HTR-8/SVneo (cell line): ENCODE measurements around the gene ANHX.
"Not testable (repeated sequence)": the region's sequence is repeated elsewhere in the genome, so short reads cannot be mapped to it uniquely, and the experiment has no call there.

Experiments used
- DNase-seq: peaks from one replicate; pipeline ENCODE4 v3.0.0; 2011; ENCODE audit warnings: low spot score, mixed read lengths; ENCODE audit not compliant: insufficient read length
- FAIRE-seq: peaks from 2 replicates; lab custom pipeline; 2011; peaks lifted over from hg19 to GRCh38; lab: Jason Lieb, UNC

Gene ANHX

GRCh38 chr12:133235401-133236112 lies at the start of gene ANHX:
TSS of gene ANHX (minus strand) at chr12:133235877. CDS start at chr12:133234356, 1,521 bp downstream.
- no peak for DNase-seq

DNA sequence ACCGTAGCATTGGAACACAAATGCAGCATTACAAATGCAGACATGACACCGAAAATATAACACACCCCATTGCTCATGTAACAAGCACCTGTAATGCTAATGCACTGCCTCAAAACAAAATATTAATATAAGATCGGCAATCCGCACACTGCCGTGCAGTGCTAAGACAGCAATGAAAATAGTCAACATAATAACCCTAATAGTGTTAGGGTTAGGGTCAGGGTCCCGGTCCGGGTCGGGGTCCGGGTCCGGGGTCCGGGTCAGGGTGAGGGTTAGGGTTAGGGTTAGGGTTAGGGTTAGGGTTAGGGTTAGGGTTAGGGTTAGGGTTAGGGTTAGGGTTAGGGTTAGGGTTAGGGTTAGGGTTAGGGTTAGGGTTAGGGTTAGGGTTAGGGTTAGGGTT lies 29.0 kb upstream of the ANHX start:
- not testable (repeated sequence) for FAIRE-seq, DNase-seq

More at GRCh38 chr12:133235401-133236112, at the start of gene ANHX:
- no peak for FAIRE-seq

DNA sequence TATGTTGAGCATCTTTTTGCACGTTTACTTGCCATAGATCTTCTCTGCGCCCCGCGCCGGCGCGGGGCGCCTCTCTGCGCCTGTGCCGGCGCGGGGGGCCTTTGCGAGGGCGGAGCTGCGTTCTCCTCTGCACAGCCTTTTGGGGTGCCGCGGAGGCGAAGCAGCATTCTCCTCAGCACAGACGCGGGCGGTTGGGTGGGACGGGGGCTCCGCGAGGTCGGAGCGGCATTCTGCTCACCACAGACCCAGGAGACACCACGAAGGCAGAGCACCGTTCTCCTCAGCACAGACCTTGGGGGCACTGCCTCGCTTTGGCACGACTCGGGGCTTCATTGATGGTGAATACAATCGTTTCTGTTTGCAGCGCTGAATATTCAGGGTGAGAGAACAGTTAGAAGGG lies 28.5 kb upstream of the ANHX start:
- no peak for FAIRE-seq
- no peak for DNase-seq

DNA sequence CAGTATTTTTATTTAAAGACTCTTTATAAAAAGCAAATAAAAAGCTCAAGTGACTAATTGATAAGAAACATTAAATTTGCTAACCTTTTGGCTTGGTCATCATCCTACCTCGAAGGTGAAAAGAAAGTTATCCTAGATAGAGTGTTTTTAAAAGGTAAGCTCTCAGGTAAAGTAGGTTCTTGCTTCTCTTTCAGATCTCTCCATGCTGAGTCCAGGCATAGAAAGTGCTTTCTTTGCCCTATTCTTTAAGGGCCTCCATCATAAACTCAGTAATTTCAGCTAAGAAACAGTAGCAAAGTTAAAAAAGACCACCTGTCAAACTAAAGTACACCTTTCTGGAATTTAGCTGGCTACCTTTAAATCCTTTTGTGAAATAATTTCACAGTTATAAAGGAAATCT lies 20.6 kb upstream of the ANHX start:
- DNase-seq = no peak
- no peak for FAIRE-seq

GRCh38 chr12:133255833-133256232 lies 20.2 kb upstream of the ANHX start:
- DNase-seq = not testable (repeated sequence)
- peak; percentile 31 for FAIRE-seq

GRCh38 chr12:133251732-133252131 lies 16.1 kb upstream of the ANHX start:
- FAIRE-seq = no peak

GRCh38 chr12:133236556-133236955 lies 879 bp upstream of the ANHX start:
- DNase-seq (no peak), FAIRE-seq (no peak)

More at GRCh38 chr12:133251732-133252131, 16.1 kb upstream of the ANHX start:
- no peak for DNase-seq

DNA sequence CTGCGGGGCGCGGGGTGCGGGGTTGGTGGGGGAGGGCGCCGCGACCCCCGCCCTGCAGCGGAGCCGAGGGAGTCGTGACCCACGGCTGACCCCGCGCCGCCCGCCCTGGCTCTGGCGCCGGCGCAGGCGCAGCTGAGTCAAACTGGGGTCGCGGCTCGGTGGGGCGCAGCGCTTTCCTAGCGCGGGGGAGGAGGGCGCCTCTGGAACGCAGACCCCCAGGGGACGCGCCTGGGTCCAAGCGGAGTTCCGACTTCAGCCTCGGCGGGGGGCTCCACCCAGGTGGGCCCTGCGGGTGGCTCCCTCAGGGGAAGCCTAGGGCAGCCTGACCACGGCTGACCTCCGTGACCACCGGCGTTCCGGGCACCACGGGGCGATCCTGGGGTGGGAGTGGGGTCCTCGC lies 467 bp upstream of the ANHX start:
- no peak for FAIRE-seq
- no peak for DNase-seq

DNA sequence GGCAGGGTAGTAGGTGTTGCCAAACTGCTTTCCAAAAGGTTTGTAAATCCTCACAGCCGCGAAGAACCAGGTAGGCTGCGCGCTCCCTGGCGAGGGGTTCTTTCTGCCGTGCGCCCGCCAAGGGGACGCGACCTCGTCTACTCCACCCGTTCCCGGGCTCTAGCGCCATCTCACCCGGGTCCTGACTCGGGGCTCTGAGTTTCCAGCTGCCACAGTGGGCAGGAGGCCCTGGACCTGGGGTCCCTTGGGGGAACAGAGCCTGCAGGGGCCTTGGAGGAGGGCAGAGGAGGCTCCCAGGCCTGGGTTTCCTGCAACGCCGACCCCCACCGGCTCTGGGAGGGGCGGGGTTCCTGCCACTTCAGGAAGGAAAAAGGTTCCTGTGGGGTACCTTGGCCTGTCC lies 706 bp downstream of the ANHX start:
- no peak for FAIRE-seq

DNA sequence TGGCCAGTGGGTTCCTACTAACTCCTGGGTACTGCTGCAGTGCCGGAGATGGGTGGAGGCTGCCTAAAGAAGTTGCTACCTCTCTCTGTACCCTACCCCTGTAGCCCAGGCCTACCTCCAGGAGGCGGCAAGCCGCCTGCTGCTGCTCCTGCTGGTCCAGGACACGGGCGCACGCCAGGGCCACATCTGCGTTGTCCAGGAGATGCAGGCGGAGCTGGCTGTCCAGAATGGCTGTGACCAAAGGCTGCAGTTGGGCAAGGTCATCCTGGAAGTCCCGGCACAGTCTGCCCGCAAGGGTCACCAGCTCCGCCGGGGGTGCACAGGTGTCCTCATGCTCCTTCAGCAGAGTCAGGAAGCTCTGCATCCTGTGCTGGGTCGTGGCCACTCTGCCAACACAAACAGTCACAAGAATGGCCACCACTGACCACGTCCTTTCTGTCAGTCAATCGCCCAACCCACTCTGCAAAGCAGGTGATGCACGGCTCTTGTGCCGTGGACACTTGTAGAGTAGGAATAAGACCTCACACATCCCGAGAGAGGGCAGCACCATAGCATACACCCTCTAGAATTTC lies 1.6 kb downstream of the ANHX start:
- FAIRE-seq (no peak), DNase-seq (no peak)

More for the DNA sequence above, 706 bp downstream of the ANHX start:
- no peak for DNase-seq

- DNase-seq = no peak
Measured at GRCh38 chr12:133233006-133233405, 2.7 kb downstream of the ANHX start.

GRCh38 chr12:133231001-133231400 lies 4.7 kb downstream of the ANHX start:
- no peak for DNase-seq
- FAIRE-seq = no peak

More at GRCh38 chr12:133233006-133233405, 2.7 kb downstream of the ANHX start:
- no peak for FAIRE-seq

DNA sequence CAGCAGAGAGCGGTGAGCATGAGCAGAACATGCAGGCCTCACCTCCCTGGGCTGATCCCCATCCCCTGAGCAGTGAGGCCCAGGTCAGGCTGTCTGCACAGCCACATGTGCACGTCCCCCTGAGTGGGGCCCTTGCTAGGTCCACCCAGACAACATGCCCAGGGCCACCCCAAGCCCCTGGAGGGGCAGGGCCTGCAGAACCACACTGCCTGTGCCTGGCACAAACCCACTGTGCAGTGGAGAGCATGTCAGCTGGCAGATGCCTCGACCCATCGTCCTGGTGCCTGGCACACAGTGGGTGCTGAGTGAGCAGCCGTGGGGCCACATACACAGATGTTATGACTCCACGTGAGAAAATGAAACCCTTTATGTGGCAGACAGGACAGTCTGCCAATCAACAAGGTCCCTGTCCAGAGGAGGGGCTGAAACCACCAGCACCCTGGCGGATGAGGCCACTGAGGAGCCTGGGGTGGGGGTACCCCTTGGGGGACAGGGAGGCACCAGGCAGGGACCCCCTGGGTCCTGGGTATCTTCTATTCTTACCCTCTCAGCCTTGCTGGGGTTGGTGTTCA lies 8.3 kb downstream of the ANHX start:
- FAIRE-seq (no peak), DNase-seq (no peak)

DNA sequence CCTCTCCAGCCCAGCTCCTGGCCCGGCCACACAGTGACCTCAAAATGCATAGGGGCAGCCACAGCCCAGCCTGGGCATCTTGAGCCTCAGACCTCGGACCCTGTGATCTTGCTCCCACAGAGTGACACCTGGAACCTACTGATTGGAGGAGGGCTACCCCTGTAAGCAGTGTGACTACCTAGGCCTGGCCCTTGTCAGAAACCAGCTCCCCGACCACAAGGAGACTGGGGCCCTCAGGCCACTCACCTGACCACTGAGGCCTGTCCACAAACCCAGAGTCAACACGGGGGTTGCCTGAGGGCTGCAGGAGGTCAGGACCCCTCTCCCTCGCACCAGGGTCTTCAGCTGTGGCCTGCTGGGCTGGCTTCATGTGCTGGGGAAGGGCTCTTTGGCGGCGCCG lies 9.0 kb downstream of the ANHX start:
- DNase-seq (no peak), FAIRE-seq (no peak)

DNA sequence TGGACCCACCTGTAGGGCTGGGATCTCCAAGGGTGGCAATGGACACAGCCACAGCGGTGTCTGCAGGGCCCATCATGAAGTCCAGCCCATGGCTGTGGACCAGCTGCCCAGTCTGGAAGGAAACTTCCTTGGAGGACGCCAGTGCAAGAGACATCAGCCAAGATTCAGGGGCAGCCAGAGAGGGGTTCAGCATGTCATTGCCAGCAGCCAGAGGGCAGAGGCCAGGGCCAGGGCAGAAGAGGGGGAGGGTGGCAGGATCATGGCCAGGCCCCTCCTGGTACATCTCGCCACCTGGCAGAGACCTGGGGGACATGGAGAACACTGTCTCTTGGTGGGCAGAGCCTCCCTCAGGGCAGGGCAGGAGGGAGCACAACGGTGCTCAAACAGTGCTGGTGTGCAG lies 10.2 kb downstream of the ANHX start:
- DNase-seq (no peak), FAIRE-seq (no peak)

DNA sequence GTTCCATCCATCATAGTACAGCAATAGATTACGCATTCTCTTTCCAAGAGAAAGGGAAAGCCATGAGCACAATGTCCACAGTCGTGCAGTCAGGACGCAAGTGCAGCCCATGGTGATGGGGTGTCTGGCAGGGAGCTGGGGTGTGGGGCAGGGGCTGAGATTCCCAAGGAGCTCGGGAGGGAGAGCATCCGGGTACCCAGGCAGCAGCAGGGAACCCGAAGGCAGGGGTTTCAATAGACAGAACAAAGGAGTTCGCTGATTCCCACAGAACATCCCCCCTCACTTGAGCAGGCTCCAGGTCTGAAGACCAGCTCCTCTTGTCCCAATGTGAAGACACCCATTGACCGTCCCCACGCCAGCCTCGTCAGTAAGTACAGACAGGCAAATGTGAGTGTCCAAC lies 13.5 kb downstream of the ANHX start:
- DNase-seq (no peak), FAIRE-seq (no peak)

DNA sequence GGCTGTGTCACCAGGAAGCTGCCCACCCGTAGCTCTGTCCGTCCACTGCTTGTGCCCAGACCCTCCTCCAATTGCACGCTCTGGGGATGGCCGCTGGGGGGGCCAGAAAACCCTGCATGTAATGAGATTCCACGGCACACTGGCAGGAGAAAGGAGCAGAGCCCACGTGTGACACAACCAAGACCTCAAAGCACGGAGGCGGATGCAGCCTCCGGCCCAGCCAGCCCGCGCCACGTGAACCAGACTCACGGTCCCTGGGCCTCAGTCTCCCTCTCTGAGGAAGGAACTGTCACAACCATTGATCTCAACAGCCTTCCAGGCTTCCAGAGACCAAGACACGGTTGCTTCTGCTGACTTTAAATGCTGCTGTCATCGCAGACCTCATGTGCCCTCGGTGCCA lies 14.4 kb downstream of the ANHX start:
- DNase-seq (no peak), FAIRE-seq (no peak)

DNA sequence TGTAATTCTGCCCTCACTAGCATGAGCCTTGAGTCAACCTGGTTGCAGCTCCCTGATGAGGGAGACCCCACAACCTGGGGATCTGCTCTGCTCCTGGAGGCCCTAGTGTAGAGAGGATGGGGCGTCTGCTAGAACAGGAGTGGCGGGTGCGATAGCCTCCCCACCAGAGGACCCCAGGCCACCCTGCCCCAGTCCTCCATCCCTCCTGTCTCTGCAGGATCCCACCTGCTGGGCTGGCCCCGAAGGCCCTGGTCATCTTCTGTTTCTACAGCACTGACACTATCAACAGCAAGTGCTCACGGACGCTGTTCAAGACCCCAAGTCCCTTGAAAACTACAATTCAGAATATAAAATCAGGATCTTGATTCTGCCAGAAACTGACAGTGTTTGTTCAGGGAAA lies 15.2 kb downstream of the ANHX start:
- DNase-seq (no peak), FAIRE-seq (no peak)

DNA sequence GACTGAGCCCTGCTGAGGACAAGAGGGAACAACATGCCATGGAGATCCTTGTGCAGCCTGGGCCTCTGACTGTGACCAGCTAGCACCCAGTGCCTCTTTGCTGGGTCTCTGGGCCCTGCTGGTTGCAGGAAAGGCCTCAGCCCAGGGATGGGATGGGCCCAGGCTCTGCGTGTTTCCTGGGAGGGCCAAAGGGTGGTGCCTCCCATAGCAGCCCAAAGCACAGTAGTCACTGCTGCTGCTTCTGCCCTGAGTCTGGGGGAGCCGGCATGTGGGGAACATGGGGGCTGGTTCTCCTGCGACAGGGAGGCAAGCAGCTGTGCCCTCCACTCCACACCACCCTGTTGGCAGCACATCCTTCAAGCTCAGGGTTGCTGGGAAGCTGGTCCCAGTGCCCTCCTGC lies 18.5 kb downstream of the ANHX start:
- no peak for FAIRE-seq
- DNase-seq = no peak

GRCh38 chr12:133215724-133216123 lies 20.0 kb downstream of the ANHX start:
- DNase-seq = no peak
- FAIRE-seq = no peak

GRCh38 chr12:133206390-133206789 lies 29.3 kb downstream of the ANHX start:
- FAIRE-seq (no peak), DNase-seq (no peak)

GRCh38 chr12:133204264-133204603 lies 31.4 kb downstream of the ANHX start:
- FAIRE-seq (no peak), DNase-seq (no peak)
